Neural cell (in vitro differentiated cells): ENCODE results near the gene DUS1L.

Experiments used
- CTCF ChIP-seq: fragments of 450-650 bp; IDR thresholded peaks from 2 replicates; pipeline ENCODE4 v1.5.1; 2014; ENCODE audit warnings: antibody characterized with exemption, mild to moderate bottlenecking, moderate library complexity; ENCODE audit not compliant: poor library complexity, severe bottlenecking
- EP300 ChIP-seq: fragments of 450-650 bp; conservative IDR thresholded peaks from 2 replicates; pipeline ENCODE4 v1.6.1; 2014; ENCODE audit warnings: antibody characterized with exemption, mild to moderate bottlenecking, moderate library complexity; ENCODE audit not compliant: poor library complexity, severe bottlenecking
- EZH2 ChIP-seq: fragments of 200-600, 300-800 bp; shearing (Covaris generic), sonication (generic); IDR thresholded peaks from 2 replicates; pipeline ENCODE4 v1.6.1; 2014; ENCODE audit warnings: antibody characterized with exemption, low read length, borderline replicate concordance, mild to moderate bottlenecking; ENCODE audit not compliant: insufficient read depth, poor library complexity, severe bottlenecking
- POLR2AphosphoS5 ChIP-seq: IDR thresholded peaks from 2 replicates; pipeline ENCODE4 v1.6.1; 2012
- RAD21 ChIP-seq: fragments of 450-650 bp; conservative IDR thresholded peaks from 2 replicates; pipeline ENCODE4 v1.6.1; 2014; ENCODE audit warnings: antibody characterized with exemption, mild to moderate bottlenecking, moderate library complexity
- TAF1 ChIP-seq: IDR thresholded peaks from 2 replicates; pipeline ENCODE4 v1.6.1; 2012; ENCODE audit warnings: low read depth

- TF ChIP-seq CTCF (no peak), EP300 (no peak), EZH2 (no peak), POLR2AphosphoS5 (no peak), RAD21 (no peak), TAF1 (no peak)
These were observed 56.2 kb downstream of the DUS1L start for GRCh38 chr17:82009413-82009812.
